ENCODE results near the gene NRAP.

Gene NRAP

DNA sequence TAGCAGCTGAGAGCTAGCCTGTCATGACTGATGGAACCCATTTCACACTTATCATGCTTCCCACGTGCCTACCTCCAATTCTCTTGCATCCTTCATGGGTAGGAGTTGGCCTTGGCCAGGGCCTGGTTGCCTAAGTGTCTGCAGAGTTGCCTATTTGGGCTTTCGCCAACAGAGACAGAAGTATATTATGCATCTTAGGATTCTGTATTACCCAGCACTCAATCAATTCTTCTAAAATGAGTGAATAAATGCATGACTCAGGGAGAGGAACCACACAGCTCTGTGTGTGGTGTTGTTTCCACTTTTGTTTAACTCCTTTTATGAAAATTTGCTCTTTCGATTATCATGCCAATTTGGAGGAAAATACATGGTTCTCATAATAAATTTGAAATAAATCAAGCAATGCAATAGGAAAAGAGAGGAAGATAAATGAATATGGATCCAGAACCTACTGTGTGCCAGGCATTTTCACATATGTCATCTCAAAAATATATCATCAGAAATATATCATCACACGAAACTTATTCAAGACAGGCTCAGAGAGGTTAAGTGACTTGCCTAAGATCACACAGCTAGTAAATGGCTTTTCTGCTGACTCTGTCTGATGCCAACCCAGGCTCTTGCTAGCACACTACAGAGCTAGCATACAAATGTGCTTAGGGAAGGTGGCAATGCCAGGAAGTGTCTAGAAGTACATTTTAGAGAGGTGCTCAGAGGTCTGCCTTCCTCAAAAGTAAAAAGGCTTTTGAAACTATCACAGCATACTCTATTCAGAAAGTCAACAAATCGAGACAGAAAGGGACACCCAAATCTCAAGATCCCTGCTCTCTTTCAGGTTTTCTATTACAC lies 120.5 kb downstream of the NRAP start:
- no peak for DNase-seq
- no peak for TF ChIP-seq POLR2A (IDR thresholded peaks at IDR 0.05; ENCODE audit: low read length)
- no peak for TF ChIP-seq GATA1 (IDR thresholded peaks at IDR 0.05; ENCODE audit: low read depth, low read length)

DNA sequence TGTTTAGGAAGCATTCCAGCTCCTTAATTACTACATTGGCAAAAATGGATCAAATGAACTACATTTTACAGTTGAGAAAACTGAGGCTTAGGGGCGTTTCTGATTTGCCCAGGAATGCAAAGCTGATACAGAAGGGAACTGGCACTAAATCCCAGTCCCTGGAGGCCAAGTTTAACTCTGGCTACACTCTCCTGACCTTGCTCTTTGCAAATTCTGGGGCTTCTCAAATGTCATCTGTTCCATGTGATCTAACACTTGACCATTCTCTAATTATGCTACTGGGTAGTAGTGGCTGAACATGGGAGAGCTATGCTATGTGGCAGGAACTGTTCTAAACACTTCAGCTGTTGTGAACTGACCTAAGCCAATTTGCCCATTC lies 122.3 kb downstream of the NRAP start:
- DNase-seq = no peak
- TF ChIP-seq GATA1 (IDR thresholded peaks at IDR 0.05; ENCODE audit: low read depth, low read length) (no peak), POLR2A (IDR thresholded peaks at IDR 0.05; ENCODE audit: low read length) (no peak)

DNA sequence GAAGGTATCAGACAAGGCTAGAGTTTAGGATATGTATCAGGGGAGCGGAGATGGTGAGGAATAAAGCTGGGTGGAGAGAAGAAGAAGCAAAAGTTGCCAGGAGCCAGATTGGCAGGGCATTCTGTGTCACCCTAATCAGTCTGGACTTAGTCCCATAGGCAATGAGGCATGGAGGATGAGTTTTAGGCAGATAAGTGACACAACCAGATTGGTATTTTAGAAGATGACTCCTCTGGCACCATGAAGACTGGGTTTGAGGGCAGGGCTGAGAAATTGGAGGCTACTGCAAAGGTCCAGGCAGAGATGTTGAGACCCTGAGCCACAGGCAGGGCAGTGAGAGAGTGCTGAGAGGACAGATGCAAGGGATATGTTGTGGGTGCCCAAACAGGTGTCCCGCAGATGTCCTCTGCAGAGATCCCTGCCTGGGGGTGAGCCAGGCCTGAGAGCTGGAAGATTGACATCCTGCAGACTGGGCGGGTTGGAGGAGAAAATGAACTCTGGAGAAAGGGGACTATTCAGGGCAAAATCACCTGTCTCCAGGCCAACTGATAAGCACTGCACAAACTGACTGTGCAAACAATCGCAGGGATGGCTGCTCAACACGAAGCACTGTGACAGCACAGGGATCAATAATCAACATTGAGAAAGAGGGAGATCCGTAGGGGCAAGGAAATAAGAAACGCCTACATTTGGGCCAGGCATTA lies 122.8 kb downstream of the NRAP start:
- TF ChIP-seq POLR2A (IDR thresholded peaks at IDR 0.05; ENCODE audit: low read length) (no peak), GATA1 (IDR thresholded peaks at IDR 0.05; ENCODE audit: low read depth, low read length) (no peak)
- DNase-seq = no peak

DNA sequence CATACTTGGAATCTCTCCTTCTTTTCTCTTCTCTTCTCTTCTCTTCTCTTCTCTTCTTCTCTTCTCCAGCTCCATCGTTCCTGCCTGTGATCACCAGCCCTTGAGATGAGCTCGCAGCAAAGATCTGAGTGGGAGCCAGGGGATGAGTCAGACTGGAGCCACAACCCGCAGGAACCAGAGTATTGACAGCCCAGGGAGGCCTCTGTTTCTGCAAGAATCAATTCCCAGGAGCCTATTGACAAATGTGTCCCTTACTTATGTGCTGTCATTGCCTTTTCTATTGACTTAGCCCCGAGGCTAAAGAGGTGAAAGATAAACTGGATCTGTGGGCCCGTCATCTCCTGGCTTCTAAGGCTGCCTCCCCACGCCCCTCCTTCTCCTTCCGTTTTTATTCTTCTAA lies 124.1 kb downstream of the NRAP start:
- DNase-seq = no peak
- TF ChIP-seq GATA1 (IDR thresholded peaks at IDR 0.05; ENCODE audit: low read depth, low read length) (no peak), POLR2A (IDR thresholded peaks at IDR 0.05; ENCODE audit: low read length) (no peak)
